Measurements from ENCODE around the gene FLNB.

GRCh38 chr3:58028902-58029301, 20.7 kb downstream of the FLNB start:
- TF ChIP-seq CTCF (conservative IDR thresholded peaks at IDR 0.05; ENCODE audit: low read length) = no peak
- TF ChIP-seq EZH2phosphoT487 (IDR thresholded peaks at IDR 0.05; ENCODE audit: borderline replicate concordance) = no peak

Data from Loucy (cell line).